GM21528 (cell line): ENCODE data around the gene SMOC1.

Experiments
- ATAC-seq: cut with Tn5 transposase; IDR thresholded peaks from one replicate; pipeline ENCODE4 v1.9.1; 2021; ENCODE audit warnings: mild to moderate bottlenecking, moderate library complexity; ENCODE audit not compliant: unreplicated experiment, low FRiP score

Gene SMOC1

DNA sequence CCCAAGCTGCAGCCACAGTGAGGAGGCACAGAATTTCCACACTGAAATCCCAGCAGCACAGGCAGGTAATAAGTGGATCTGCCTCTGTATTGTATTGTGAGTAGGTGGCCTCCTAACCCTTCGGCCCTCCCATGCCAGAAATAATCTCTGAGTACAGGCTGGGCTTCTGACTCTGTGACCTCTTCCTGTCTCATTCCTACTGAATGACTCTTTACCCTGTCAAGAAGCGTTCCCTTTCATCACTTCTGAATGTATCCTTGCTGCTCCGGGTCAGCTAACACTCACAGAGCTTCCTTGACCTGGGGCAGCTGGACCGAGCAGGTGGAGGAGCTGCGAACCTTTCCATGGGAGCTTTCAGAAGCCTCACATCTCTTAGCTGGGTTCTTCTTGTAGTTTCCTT, 190.0 kb downstream of the SMOC1 start:
- no peak for ATAC-seq

DNA sequence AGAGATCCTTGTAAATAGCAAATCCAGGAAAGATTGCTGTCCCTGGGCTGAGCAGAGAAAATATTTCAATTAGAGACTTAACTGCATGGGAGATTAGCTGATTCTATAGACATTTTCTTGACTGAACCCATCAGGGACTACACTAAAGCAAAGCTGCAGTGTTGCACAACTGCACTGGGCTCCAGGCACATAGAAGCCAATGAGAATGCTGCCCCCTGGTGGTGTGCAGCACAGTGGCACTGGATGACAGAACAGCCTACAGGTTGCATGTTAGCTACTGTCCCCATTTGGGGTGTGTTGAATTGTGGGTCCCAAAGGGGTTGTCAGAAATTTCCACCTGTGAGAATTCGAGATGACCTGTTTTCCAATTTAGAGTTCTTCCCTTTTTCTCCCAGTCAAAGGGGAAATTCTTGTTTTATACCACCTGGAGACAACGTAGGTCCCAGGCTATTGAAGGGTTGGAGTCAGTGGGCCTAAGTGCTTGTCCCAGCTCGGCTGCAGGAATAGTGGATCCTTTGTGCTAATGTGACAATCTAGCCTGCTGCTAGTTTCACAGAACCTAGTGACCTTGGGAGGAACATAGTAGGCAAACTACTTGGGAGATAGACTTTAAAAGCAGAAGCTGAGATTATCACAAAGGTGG, 194.8 kb downstream of the SMOC1 start:
- ATAC-seq, result no peak

DNA sequence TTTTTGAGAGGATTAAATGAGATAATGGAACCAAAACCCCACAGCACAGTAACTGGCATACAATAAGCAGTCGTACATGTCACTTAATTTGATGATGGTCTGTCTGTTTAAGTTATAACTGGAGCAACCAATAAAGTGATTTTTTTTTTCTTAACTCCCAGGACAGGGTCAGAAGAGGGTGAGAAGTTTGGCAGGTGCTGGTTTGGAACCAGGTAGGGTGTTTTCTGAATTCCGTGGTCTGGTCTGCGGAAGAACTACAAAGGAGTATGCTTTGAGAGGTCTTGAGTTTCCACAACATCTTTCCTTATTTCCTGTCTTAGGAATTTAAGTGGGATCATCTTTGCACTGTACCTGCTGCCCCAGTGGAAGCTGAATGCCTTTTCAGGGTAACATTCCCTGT, 197.8 kb downstream of the SMOC1 start:
- ATAC-seq, result no peak

DNA sequence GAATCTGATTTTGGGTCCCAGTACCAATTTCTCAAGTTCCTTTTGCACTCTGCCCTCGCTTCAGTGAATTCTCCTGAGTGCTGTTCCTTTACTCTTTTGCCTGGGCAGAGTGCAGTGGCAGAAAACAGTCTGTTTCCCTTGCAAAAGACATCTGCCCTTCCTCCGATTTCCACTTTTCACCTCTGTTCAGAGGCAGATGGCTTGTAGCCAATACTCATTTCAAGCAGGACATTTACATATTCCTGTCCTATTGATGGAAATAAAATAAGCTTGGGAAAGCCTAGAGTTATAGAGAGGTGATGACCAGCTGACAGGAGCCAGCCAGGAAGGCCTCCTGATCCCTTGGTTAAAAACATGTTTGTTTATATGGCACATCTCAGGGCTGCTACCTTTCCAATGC, 198.5 kb downstream of the SMOC1 start:
- no peak for ATAC-seq

DNA sequence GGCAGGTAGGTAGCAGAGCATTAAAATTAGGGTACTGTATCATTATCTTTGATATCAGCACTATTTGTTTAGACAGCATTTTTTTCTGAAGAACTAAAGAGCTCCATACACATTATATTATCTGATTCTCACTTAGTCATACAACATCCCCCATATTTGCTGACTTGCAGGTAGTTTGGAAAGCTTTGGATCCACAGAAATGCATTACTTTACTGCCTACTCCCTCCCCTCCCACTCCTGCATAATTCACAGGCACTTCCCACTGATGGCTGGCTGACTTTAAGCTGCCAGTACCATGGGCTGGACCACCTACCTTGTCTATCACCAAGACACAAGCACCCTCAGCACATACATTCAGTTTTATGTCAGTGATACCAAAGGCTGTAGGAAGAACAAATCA, 199.1 kb downstream of the SMOC1 start:
- no peak for ATAC-seq

DNA sequence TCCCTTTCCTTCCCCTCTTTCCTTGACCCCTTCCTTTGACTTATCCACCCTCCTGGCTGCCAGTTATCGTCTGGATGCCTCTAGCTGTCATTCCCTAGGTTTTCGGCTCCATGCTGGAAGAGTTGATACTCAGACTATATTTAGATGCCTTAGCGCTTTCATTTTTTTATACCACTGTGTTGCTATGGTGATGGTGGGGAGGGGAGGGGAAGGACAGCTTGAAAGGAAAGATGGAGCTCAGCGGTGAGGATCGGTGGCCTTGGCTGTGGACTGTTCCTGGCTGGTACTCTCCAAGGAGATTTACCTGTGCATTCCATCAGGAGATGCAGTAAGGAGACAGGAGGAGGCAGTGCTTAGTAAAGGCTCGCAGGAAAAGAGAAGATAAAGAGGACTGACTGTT, 200.9 kb downstream of the SMOC1 start:
- no peak for ATAC-seq
